ENCODE data around the gene BRSK2.

- TF ChIP-seq CTCF (conservative IDR thresholded peaks at IDR 0.05 in 1 of 2, IDR thresholded peaks at IDR 0.05 in 1 of 2; ENCODE audit: extremely low read depth in 1 of 2, insufficient read depth in 1 of 2, low read depth in 1 of 2, low read length in 2 of 2) = no peak
- TF ChIP-seq EZH2 (IDR thresholded peaks at IDR 0.05; ENCODE audit: borderline replicate concordance, low read length) = no peak
Measured at GRCh38 chr11:1438261-1438966, 48.7 kb downstream of the BRSK2 start.
